Ovary (tissue), 3 donors: ENCODE results near the gene TMEM114.

ENCODE experiments used
- EP300 ChIP-seq: sonication (generic); formaldehyde crosslinking; IDR thresholded peaks from one replicate; pipeline ENCODE4 v1.6.1; 2017; ENCODE audit warnings: antibody characterized with exemption
- POLR2A ChIP-seq: fragments of 450-650 bp; IDR thresholded peaks from one replicate; pipeline ENCODE4 v1.6.1; 2017; ENCODE audit warnings: antibody characterized with exemption, mild to moderate bottlenecking, moderate library complexity
- TF ChIP-seq, protein P1 (sequence below), 3 donors: fragments of 450-650 bp in 2 of 3; fragments of 200-600 bp in 1 of 3; IDR thresholded peaks; one replicate each; pipeline versions ENCODE4 v1.5.1 to v1.8.0; 2016 to 2022; ENCODE audit warnings: antibody characterized with exemption in 3 of 3, mild to moderate bottlenecking in 1 of 3
- donor health status: DM: no; HTN: no; CAD: no.

DNA sequence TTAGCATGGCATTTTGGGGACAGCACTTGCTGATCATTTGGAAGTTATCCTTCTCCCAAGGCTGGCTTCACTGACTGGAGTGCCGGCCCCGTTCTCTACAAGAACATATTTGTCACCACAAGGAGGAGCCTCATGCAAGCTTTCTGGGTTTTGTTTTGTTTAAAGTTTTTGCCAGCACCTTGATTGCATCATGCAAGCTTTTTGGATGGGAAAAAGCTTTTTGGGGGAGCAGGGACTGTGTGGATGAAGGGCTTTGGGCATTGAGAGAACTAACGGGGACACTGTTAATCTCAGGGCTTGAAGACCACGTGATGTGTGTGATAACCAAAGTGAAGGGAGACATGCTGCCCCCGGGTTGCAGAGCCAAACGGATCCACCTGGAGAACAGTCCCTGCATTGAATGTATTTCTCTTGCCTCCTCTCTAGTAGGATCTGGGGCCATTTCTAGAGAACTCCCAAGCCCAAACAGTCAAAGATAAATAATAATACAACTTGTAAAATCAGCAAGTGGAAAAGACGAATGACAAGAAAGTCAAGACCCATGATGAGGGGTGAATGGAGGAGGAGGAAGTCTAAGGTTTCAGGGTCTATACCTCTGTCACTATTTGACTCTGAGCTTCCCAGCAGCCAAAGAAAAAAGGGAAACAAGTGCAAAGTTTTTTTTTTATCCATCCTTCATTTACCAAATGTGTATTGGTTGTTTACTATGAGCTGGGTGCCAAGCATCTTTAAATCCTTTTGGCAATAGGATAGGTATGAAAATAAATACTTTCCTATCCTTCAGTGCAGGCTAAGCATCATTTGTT, 17.2 kb downstream of the TMEM114 start:
- TF ChIP-seq, protein P1, sequence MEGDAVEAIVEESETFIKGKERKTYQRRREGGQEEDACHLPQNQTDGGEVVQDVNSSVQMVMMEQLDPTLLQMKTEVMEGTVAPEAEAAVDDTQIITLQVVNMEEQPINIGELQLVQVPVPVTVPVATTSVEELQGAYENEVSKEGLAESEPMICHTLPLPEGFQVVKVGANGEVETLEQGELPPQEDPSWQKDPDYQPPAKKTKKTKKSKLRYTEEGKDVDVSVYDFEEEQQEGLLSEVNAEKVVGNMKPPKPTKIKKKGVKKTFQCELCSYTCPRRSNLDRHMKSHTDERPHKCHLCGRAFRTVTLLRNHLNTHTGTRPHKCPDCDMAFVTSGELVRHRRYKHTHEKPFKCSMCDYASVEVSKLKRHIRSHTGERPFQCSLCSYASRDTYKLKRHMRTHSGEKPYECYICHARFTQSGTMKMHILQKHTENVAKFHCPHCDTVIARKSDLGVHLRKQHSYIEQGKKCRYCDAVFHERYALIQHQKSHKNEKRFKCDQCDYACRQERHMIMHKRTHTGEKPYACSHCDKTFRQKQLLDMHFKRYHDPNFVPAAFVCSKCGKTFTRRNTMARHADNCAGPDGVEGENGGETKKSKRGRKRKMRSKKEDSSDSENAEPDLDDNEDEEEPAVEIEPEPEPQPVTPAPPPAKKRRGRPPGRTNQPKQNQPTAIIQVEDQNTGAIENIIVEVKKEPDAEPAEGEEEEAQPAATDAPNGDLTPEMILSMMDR (IDR thresholded peaks at IDR 0.05), result no peak
- peak; percentile 7 for TF ChIP-seq POLR2A
- TF ChIP-seq EP300, result no peak
